ENCODE measurements around the gene RNF31.

GRCh38 chr14:24103451-24103850 lies 43.8 kb upstream of the RNF31 start:
- TF ChIP-seq CTCF (IDR thresholded peaks at IDR 0.05; ENCODE audit: insufficient read depth, low read length) (no peak), POLR2AphosphoS5 (IDR thresholded peaks at IDR 0.05; ENCODE audit: low read depth) (no peak), REST (IDR thresholded peaks at IDR 0.05; ENCODE audit: insufficient replicate concordance, low read depth) (no peak), GABPA (IDR thresholded peaks at IDR 0.05; ENCODE audit: low read depth) (no peak), SPI1 (IDR thresholded peaks at IDR 0.05; ENCODE audit: borderline replicate concordance, low read depth) (no peak)

Measured in HL-60 (cell line).